ENCODE results near the gene APOA1. TPM values are rescaled to one million over a fixed set of nuclear protein-coding genes. Genes with fewer than 3 reads are reported as not detected.

APOA1 gene
- total and polyA plus RNA-seq, 2 donors (not counting 1 experiment from before 2014, with no cell fraction given): 0.46 TPM; not detected in 1

GRCh38 chr11:116794851-116795250, 42.6 kb downstream of the APOA1 start:
- Histone ChIP-seq H3K4me3 (ENCODE audit: control extremely low read depth in 1 of 5, extremely low read depth in 1 of 5, insufficient read depth in 1 of 5, low read depth in 2 of 5, low read length in 4 of 5) (no peak overlapping the region), H3K9ac (ENCODE audit: low read length) (no peak overlapping the region), H3K4me1 (ENCODE audit: control insufficient read depth in 2 of 2, insufficient read depth in 2 of 2, low read length in 2 of 2) (peaks cover 6 to 9% of the 10 kb centered on the region in 2 donors), H3K36me3 (replicated peaks in 1 of 2; ENCODE audit: control extremely low read depth in 1 of 2, control insufficient read depth in 1 of 2, extremely low read depth in 1 of 2, insufficient read depth in 2 of 2, low read length in 1 of 2) (no peaks in the 10 kb centered on the region), H3K27ac (ENCODE audit: low read length in 2 of 2) (no peak overlapping the region), H2AFZ (ENCODE audit: insufficient read depth, low read depth, low read length, poor library complexity, severe bottlenecking) (no peak overlapping the region), H4K20me1 (ENCODE audit: control insufficient read depth, insufficient read depth, low read length, poor library complexity, severe bottlenecking) (no peaks in the 10 kb centered on the region), H3K4me2 (replicated peaks; ENCODE audit: low read depth, low read length, poor library complexity, severe bottlenecking) (no peak overlapping the region), H3K79me2 (ENCODE audit: control insufficient read depth, insufficient read depth, low read length) (no peaks in the 10 kb centered on the region), H3K9me3 (ENCODE audit: control extremely low read depth in 1 of 3, control insufficient read depth in 2 of 3, insufficient read depth in 1 of 3, low read length in 2 of 3) (no peaks in the 10 kb centered on the region), H3K27me3 (replicated peaks in 1 of 4; ENCODE audit: control extremely low read depth in 1 of 4, control insufficient read depth in 3 of 4, insufficient read depth in 4 of 4, low read length in 3 of 4) (peaks cover 0 to 10% (median 2%) of the 10 kb centered on the region in 4 experiments)
- ATAC-seq (ENCODE audit: low read depth): no peak
- intact Hi-C loops (cut with micrococcal nuclease): loop anchor here (10.0 kb wide), 1 partner anchor 80 kb away; no protein-coding TSS in a partner anchor
- Mint-ChIP-seq H3K27me3 (peaks cover 27% of the 10 kb centered on the region), H3K4me1 (peaks cover 5% of the 10 kb centered on the region), H3K4me3 (no peak overlapping the region), H3K9me3 (ENCODE audit: insufficient read depth) (no peaks in the 10 kb centered on the region), H3K27ac (no peak overlapping the region)
- POLR2A ChIA-PET: no interaction called here
- DNase-seq: no peak
- CTCF ChIA-PET: interaction anchor here (1.6 kb wide), 1 partner anchor 304 kb away, joined by 4 read pairs; no protein-coding TSS in a partner anchor
- 95% methylated on average over 2 of the region's 2 CpGs for WGBS (ENCODE audit: insufficient coverage)
- TF ChIP-seq CTCF (IDR thresholded peaks at IDR 0.05) (no peak), EZH2 (IDR thresholded peaks at IDR 0.05; ENCODE audit: borderline replicate concordance, insufficient read depth, low read depth, low read length, poor library complexity, severe bottlenecking) (no peak)

DNA sequence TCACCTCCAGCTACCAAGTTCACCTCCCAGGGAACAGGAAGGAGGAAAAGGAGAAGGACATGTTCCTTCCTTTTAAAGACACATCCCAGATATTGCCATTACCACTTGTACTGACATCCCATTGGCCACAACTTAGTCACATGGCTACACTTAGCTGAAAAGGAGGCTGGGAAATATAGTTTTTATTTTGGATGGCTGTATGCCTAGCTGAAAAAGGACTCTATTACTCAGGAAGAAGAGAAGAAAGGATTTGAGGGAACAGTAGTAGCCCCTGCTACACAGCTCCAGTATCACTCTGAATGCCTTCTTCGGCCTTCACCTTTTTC, 43.7 kb downstream of the APOA1 start:
- intact Hi-C loops (cut with micrococcal nuclease): loop anchor here (10.0 kb wide), 1 partner anchor 81 kb away; no protein-coding TSS in a partner anchor
- peaks cover 7% of the 10 kb centered on the region for H3K4me1 Mint-ChIP-seq
- no peak overlapping the region for H3K27ac Mint-ChIP-seq
- no peaks in the 10 kb centered on the region for H3K79me2 ChIP-seq (ENCODE audit: control insufficient read depth, insufficient read depth, low read length)
- CTCF ChIA-PET: interaction anchor here (1.6 to 7.1 kb wide), 2 partner anchors 305 to 312 kb away, joined by 4 to 80 read pairs; no protein-coding TSS in a partner anchor
- H3K9me3 ChIP-seq (ENCODE audit: control extremely low read depth in 1 of 3, control insufficient read depth in 2 of 3, insufficient read depth in 1 of 3, low read length in 2 of 3): no peaks in the 10 kb centered on the region
- no peak overlapping the region for H3K4me3 Mint-ChIP-seq
- no peaks in the 10 kb centered on the region for H3K36me3 ChIP-seq (replicated peaks in 1 of 2; ENCODE audit: control extremely low read depth in 1 of 2, control insufficient read depth in 1 of 2, extremely low read depth in 1 of 2, insufficient read depth in 2 of 2, low read length in 1 of 2)
- no peaks in the 10 kb centered on the region for H4K20me1 ChIP-seq (ENCODE audit: control insufficient read depth, insufficient read depth, low read length, poor library complexity, severe bottlenecking)
- H3K4me1 ChIP-seq (ENCODE audit: control insufficient read depth in 2 of 2, insufficient read depth in 2 of 2, low read length in 2 of 2): peaks cover 6 to 9% of the 10 kb centered on the region in 2 donors
- no peaks in the 10 kb centered on the region for H3K9me3 Mint-ChIP-seq (ENCODE audit: insufficient read depth)
- H3K27ac ChIP-seq (ENCODE audit: low read length in 2 of 2): no peak overlapping the region
- no peak overlapping the region for H2AFZ ChIP-seq (ENCODE audit: insufficient read depth, low read depth, low read length, poor library complexity, severe bottlenecking)
- H3K9ac ChIP-seq (ENCODE audit: low read length): no peak overlapping the region
- H3K27me3 ChIP-seq (replicated peaks in 1 of 4; ENCODE audit: control extremely low read depth in 1 of 4, control insufficient read depth in 3 of 4, insufficient read depth in 4 of 4, low read length in 3 of 4): peaks cover 0 to 10% (median 0%) of the 10 kb centered on the region in 4 experiments
- POLR2A ChIA-PET: interaction anchor here (0.6 kb wide), 1 partner anchor 312 kb away, joined by 4 read pairs; no protein-coding TSS in a partner anchor
- peaks cover 18% of the 10 kb centered on the region for H3K27me3 Mint-ChIP-seq
- ATAC-seq (ENCODE audit: low read depth) (no peak), DNase-seq (no peak)
- TF ChIP-seq CTCF (IDR thresholded peaks at IDR 0.05) (no peak), EZH2 (IDR thresholded peaks at IDR 0.05; ENCODE audit: borderline replicate concordance, insufficient read depth, low read depth, low read length, poor library complexity, severe bottlenecking) (no peak)
- no peak overlapping the region for H3K4me3 ChIP-seq (ENCODE audit: control extremely low read depth in 1 of 5, extremely low read depth in 1 of 5, insufficient read depth in 1 of 5, low read depth in 2 of 5, low read length in 4 of 5)
- no peak overlapping the region for H3K4me2 ChIP-seq (replicated peaks; ENCODE audit: low read depth, low read length, poor library complexity, severe bottlenecking)
- WGBS (ENCODE audit: insufficient coverage): no CpG with 5 or more reads among the region's 1 CpG
